MM.1S (cell line): Measurements from ENCODE around the gene GCSAML.
A peak's percentile ranks its signal among the peaks of the same experiment; 100 is the strongest.

Source experiments
- DNase-seq: peaks from one replicate; pipeline ENCODE4 v3.0.0-alpha.2; 2015
- H2AFZ ChIP-seq: fragments of 300-600 bp; sonication (generic); 2 replicates; pipeline ENCODE4 v1.6.0; 2016; ENCODE audit warnings: antibody characterized with exemption, low read length
- H3F3A ChIP-seq: fragments of 300-600 bp; sonication (generic); 2 replicates; pipeline ENCODE4 v1.6.1; 2016; ENCODE audit warnings: mild to moderate bottlenecking, antibody characterized with exemption, low read length, moderate library complexity, mixed read lengths; ENCODE audit not compliant: insufficient read depth
- H3K27ac ChIP-seq: fragments of 300-600 bp; sonication (generic); 2 replicates; pipeline ENCODE4 v1.5.1; 2016; ENCODE audit warnings: mild to moderate bottlenecking, low read length
- H3K27me3 ChIP-seq: fragments of 300-600 bp; sonication (generic); replicated peaks from 2 replicates; pipeline ENCODE4 v1.6.0; 2016; ENCODE audit warnings: low read length; ENCODE audit not compliant: insufficient read depth
- H3K36me3 ChIP-seq: fragments of 300-600 bp; sonication (generic); replicated peaks from 2 replicates; pipeline ENCODE4 v1.6.1; 2016; ENCODE audit warnings: mild to moderate bottlenecking, low read length, mixed read lengths; ENCODE audit not compliant: insufficient read depth
- H3K4me1 ChIP-seq: fragments of 300-600 bp; sonication (generic); 2 replicates; pipeline ENCODE4 v1.6.1; 2016; ENCODE audit warnings: low read length, mixed read lengths
- H3K4me2 ChIP-seq: fragments of 300-600 bp; sonication (generic); 2 replicates; pipeline ENCODE4 v1.6.0; 2016; ENCODE audit warnings: low read depth, low read length
- H3K4me3 ChIP-seq: fragments of 300-600 bp; sonication (generic); 2 replicates; pipeline ENCODE4 v1.5.1; 2016; ENCODE audit warnings: low read length, mixed read lengths
- H3K79me2 ChIP-seq: fragments of 300-600 bp; sonication (generic); 2 replicates; pipeline ENCODE4 v1.6.1; 2016; ENCODE audit warnings: mixed run types, low read length, mixed read lengths
- H3K9ac ChIP-seq: fragments of 300-600 bp; sonication (generic); 2 replicates; pipeline ENCODE4 v1.6.1; 2016; ENCODE audit warnings: low read length, mixed read lengths
- H3K9me2 ChIP-seq: fragments of 300-600 bp; sonication (generic); replicated peaks from 2 replicates; pipeline ENCODE4 v1.6.1; 2016; ENCODE audit warnings: mild to moderate bottlenecking, low read length, mixed read lengths; ENCODE audit not compliant: insufficient read depth
- H3K9me3 ChIP-seq: fragments of 300-600 bp; sonication (generic); replicated peaks from 2 replicates; pipeline ENCODE4 v1.6.1; 2016; ENCODE audit warnings: mild to moderate bottlenecking, low read length, mixed read lengths; ENCODE audit not compliant: insufficient read depth
- H4K20me1 ChIP-seq: fragments of 300-600 bp; sonication (generic); 2 replicates; pipeline ENCODE4 v1.6.1; 2016; ENCODE audit warnings: mild to moderate bottlenecking, low read length, moderate library complexity, mixed read lengths; ENCODE audit not compliant: insufficient read depth
- EZH2 ChIP-seq: fragments of 300-600 bp; sonication (generic); optimal IDR thresholded peaks from 2 replicates; pipeline ENCODE3; 2017; ENCODE audit warnings: low read depth, mild to moderate bottlenecking, antibody characterized with exemption, low read length, mixed read lengths
- EZH2phosphoT487 ChIP-seq: fragments of 300-600 bp; sonication (generic); IDR thresholded peaks from 2 replicates; pipeline ENCODE4 v1.6.1; 2018; ENCODE audit warnings: antibody characterized with exemption, low read length
- TF ChIP-seq, protein P1 (sequence below): fragments of 300-600 bp; sonication (generic); IDR thresholded peaks from 2 replicates; pipeline ENCODE4 v1.5.1; 2016; ENCODE audit warnings: antibody characterized with exemption, low read length, mixed read lengths

GCSAML gene

DNA sequence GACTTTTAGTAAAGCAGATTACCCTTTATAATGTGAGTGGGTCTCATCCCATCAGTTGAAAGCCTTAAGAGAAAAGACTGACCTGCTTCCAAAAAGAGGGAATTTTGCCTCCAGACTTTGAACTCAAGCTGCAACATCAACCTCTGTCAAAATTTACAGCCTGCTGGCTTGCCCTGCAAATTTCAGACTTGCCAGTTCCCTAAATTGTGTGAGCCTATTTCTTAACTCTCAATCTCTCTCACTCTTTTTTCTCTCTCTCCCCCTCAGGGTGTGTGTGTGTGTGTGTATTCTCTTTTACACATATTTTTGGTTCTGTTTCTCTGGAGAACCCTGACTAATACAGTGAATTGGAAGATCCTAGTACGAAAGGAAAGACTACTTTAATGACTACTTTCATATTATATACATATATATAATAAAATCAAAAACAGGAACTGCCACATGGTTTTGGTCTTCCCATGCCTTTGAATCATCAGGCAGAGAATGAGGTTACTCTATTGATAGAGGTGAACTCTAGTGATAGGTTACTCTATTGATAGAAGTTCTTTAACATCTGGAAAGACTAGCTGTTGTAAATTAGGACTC lies 19.1 kb upstream of the GCSAML start:
- no peak overlapping the region for H3K4me3 ChIP-seq
- H3K9me2 ChIP-seq, result no peaks in the 10 kb centered on the region
- TF ChIP-seq EZH2 (no peak), EZH2phosphoT487 (no peak)
- TF ChIP-seq, protein P1, sequence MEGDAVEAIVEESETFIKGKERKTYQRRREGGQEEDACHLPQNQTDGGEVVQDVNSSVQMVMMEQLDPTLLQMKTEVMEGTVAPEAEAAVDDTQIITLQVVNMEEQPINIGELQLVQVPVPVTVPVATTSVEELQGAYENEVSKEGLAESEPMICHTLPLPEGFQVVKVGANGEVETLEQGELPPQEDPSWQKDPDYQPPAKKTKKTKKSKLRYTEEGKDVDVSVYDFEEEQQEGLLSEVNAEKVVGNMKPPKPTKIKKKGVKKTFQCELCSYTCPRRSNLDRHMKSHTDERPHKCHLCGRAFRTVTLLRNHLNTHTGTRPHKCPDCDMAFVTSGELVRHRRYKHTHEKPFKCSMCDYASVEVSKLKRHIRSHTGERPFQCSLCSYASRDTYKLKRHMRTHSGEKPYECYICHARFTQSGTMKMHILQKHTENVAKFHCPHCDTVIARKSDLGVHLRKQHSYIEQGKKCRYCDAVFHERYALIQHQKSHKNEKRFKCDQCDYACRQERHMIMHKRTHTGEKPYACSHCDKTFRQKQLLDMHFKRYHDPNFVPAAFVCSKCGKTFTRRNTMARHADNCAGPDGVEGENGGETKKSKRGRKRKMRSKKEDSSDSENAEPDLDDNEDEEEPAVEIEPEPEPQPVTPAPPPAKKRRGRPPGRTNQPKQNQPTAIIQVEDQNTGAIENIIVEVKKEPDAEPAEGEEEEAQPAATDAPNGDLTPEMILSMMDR, result no peak
- H3K4me1 ChIP-seq, result no peaks in the 10 kb centered on the region
- H3K27me3 ChIP-seq, result no peaks in the 10 kb centered on the region
- H3K27ac ChIP-seq, result no peak overlapping the region
- H3K9me3 ChIP-seq, result no peaks in the 10 kb centered on the region
- H3K4me2 ChIP-seq, result no peak overlapping the region
- DNase-seq, result no peak
- no peaks in the 10 kb centered on the region for H3K36me3 ChIP-seq
- H3K9ac ChIP-seq, result no peak overlapping the region
- H3F3A ChIP-seq, result no peaks in the 10 kb centered on the region
- no peaks in the 10 kb centered on the region for H3K79me2 ChIP-seq
- no peaks in the 10 kb centered on the region for H4K20me1 ChIP-seq
- no peak overlapping the region for H2AFZ ChIP-seq

DNA sequence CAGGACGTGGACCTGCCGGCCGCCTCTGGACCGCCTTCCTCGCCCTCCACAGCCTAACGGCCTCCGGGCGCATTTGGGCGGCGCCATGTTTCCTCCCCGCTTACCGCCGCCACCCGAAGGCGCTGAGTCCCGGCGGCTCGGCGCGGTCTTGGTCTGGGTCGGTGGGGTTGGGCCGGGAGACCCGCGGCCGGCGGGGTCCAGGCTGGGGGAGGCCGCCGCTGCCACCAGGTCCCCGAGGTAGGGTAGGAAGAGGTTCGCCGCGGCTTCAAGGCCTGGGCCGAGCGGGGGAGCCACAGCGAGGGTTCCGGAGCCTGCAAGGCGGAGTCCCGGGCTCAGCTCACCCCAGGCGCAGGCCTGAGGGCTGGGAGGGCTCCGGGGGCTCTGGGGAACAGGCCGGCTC lies 18.1 kb upstream of the GCSAML start:
- no peaks in the 10 kb centered on the region for H3K9me2 ChIP-seq
- no peak overlapping the region for H2AFZ ChIP-seq
- DNase-seq, result no peak
- no peak overlapping the region for H3K27ac ChIP-seq
- no peak overlapping the region for H3K4me2 ChIP-seq
- H3K9ac ChIP-seq, result no peak overlapping the region
- H3K79me2 ChIP-seq, result no peaks in the 10 kb centered on the region
- no peak overlapping the region for H3K4me3 ChIP-seq
- TF ChIP-seq EZH2 (no peak), EZH2phosphoT487 (no peak)
- TF ChIP-seq, protein P1, result no peak
- no peaks in the 10 kb centered on the region for H3K4me1 ChIP-seq
- H3F3A ChIP-seq, result no peaks in the 10 kb centered on the region
- no peaks in the 10 kb centered on the region for H3K36me3 ChIP-seq
- no peaks in the 10 kb centered on the region for H4K20me1 ChIP-seq
- no peaks in the 10 kb centered on the region for H3K9me3 ChIP-seq
- no peaks in the 10 kb centered on the region for H3K27me3 ChIP-seq

DNA sequence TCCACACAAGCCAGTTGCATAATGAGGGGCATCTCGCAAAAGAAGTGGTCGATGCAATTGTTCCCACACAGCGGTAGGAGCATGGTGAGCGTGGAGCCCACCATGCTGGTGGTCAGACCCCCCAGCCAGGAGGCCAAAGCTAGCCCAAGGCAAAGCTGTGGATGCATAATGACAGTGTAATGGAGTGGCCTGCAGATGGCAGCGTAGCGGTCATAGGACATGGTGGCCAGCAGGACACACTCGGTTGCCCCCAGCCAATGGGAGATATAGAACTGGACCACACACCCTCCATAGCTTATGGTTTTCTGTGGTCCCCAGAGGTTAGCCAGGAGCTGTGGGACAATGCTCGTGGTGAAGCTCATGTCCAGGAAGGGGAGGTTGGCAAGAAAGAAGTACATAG lies 17.0 kb upstream of the GCSAML start:
- DNase-seq, result no peak
- no peaks in the 10 kb centered on the region for H3F3A ChIP-seq
- H3K4me2 ChIP-seq, result no peak overlapping the region
- no peaks in the 10 kb centered on the region for H3K9me3 ChIP-seq
- H3K27ac ChIP-seq, result no peak overlapping the region
- no peaks in the 10 kb centered on the region for H3K79me2 ChIP-seq
- no peak overlapping the region for H3K9ac ChIP-seq
- H3K4me3 ChIP-seq, result no peak overlapping the region
- no peaks in the 10 kb centered on the region for H3K9me2 ChIP-seq
- no peaks in the 10 kb centered on the region for H3K27me3 ChIP-seq
- H2AFZ ChIP-seq, result no peak overlapping the region
- no peaks in the 10 kb centered on the region for H4K20me1 ChIP-seq
- TF ChIP-seq, protein P1, result peak; percentile 17; the same call in 1 of the 2 replicates
- TF ChIP-seq EZH2phosphoT487, result no peak
- H3K4me1 ChIP-seq, result no peaks in the 10 kb centered on the region
- no peaks in the 10 kb centered on the region for H3K36me3 ChIP-seq
